IMR-90 (cell line): ENCODE measurements around the gene DDAH2. TPM values are rescaled to one million over a fixed set of nuclear protein-coding genes. Genes with fewer than 3 reads are reported as not detected.
A peak's percentile ranks its signal among the peaks of the same experiment; 100 is the strongest.

Experiments
- ATAC-seq: fragments of 200-7000 bp; cut with Tn5 transposase; 2 replicates; pipeline ENCODE4 v1.9.1; 2020; ENCODE audit warnings: low read depth, mild to moderate bottlenecking, moderate library complexity
- BruUV-seq: library from RNA; stranded (reverse); fragments of 400-500 nt; replicated peaks from 2 replicates; lab custom pipeline; 2021; lab: Mats Ljungman, UMichigan
- CTCF ChIA-PET: fragments of 300-600 bp; formaldehyde crosslinking; extraction: SDS; loops from one replicate; lab custom pipeline; 2021; ENCODE audit warnings: antibody characterized with exemption; lab: Yijun Ruan, JAX
- POLR2A ChIA-PET: fragments of 300-600 bp; sonication (Branson Sonifier 250); formaldehyde crosslinking; loops from one replicate; lab custom pipeline; 2022; ENCODE audit warnings: antibody characterized with exemption; ENCODE audit not compliant: unreplicated experiment; lab: Charles Lee
- DNase-seq: peaks from one replicate; pipeline ENCODE4 v3.0.0; 2013
- H2AFZ ChIP-seq: replicated peaks from 2 replicates; pipeline ENCODE3; 2013; ENCODE audit warnings: low read length, mild to moderate bottlenecking; ENCODE audit not compliant: poor library complexity
- H2AK5ac ChIP-seq: 2 replicates; pipeline ENCODE4 v1.6.1; 2013; ENCODE audit warnings: low read depth, low read length, inconsistent platforms
- H2AK9ac ChIP-seq: replicated peaks from 2 replicates; pipeline ENCODE3; 2013; ENCODE audit warnings: mild to moderate bottlenecking, low read depth, low read length, moderate library complexity; ENCODE audit not compliant: poor library complexity
- H2BK120ac ChIP-seq: 2 replicates; pipeline ENCODE4 v1.6.1; 2013; ENCODE audit warnings: low read depth, low read length, inconsistent platforms
- H2BK15ac ChIP-seq: 3 replicates; pipeline ENCODE4 v1.6.1; 2013; ENCODE audit warnings: low read depth, low read length, inconsistent platforms
- H2BK20ac ChIP-seq: 2 replicates; pipeline ENCODE4 v1.6.1; 2013; ENCODE audit warnings: low read depth, mild to moderate bottlenecking, inconsistent platforms, low read length, moderate library complexity
- H2BK5ac ChIP-seq: 2 replicates; pipeline ENCODE4 v1.6.1; 2013; ENCODE audit warnings: mild to moderate bottlenecking, low read depth, low read length, inconsistent platforms; ENCODE audit not compliant: poor library complexity, severe bottlenecking
- H3K14ac ChIP-seq: replicated peaks from 2 replicates; pipeline ENCODE4 v1.6.1; 2013; ENCODE audit warnings: low read depth, low read length, inconsistent platforms
- H3K18ac ChIP-seq: 2 replicates; pipeline ENCODE4 v1.6.1; 2013; ENCODE audit warnings: low read depth, low read length, control low read depth
- H3K23ac ChIP-seq: 2 replicates; pipeline ENCODE4 v1.6.1; 2013; ENCODE audit warnings: low read depth, low read length, inconsistent platforms
- H3K27ac ChIP-seq: 2 replicates; pipeline ENCODE4 v1.5.1; 2013; ENCODE audit warnings: mild to moderate bottlenecking, control low read depth, low read length; ENCODE audit not compliant: insufficient read depth
- H3K27me3 ChIP-seq: 2 replicates; pipeline ENCODE4 v1.6.1; 2013; ENCODE audit warnings: low read length; ENCODE audit not compliant: control insufficient read depth, insufficient read depth
- H3K36me3 ChIP-seq: 2 replicates; pipeline ENCODE4 v1.6.1; 2013; ENCODE audit warnings: low read length, mixed read lengths; ENCODE audit not compliant: control insufficient read depth, insufficient read depth
- H3K4ac ChIP-seq: 2 replicates; pipeline ENCODE4 v1.6.1; 2013; ENCODE audit warnings: low read depth, low read length, inconsistent platforms
- H3K4me1 ChIP-seq: 2 replicates; pipeline ENCODE4 v1.6.1; 2013; ENCODE audit warnings: low read length, mixed read lengths; ENCODE audit not compliant: control insufficient read depth, insufficient read depth
- H3K4me2 ChIP-seq: 2 replicates; pipeline ENCODE4 v1.6.1; 2013; ENCODE audit warnings: low read depth, mild to moderate bottlenecking, control low read depth, low read length, moderate library complexity
- H3K4me3 ChIP-seq: 2 replicates; pipeline ENCODE4 v1.5.1; 2013; ENCODE audit warnings: low read depth, mild to moderate bottlenecking, control low read depth, low read length, moderate library complexity; ENCODE audit not compliant: insufficient read depth
- H3K56ac ChIP-seq: 2 replicates; pipeline ENCODE4 v1.6.1; 2013; ENCODE audit warnings: low read length, inconsistent platforms; ENCODE audit not compliant: insufficient read depth; ENCODE audit errors: extremely low read depth
- H3K79me1 ChIP-seq, 2 experiments: 2 replicates each; pipeline ENCODE4 v1.6.1; 2013; ENCODE audit warnings: low read length in 2 of 2, inconsistent platforms in 1 of 2, low read depth in 1 of 2
- H3K9ac ChIP-seq: 2 replicates; pipeline ENCODE4 v1.6.1; 2013; ENCODE audit warnings: low read depth, low read length, control low read depth
- H3K9me1 ChIP-seq: 2 replicates; pipeline ENCODE4 v1.6.1; 2013; ENCODE audit warnings: low read length, inconsistent platforms; ENCODE audit not compliant: insufficient read depth
- H3K9me3 ChIP-seq: 2 replicates; pipeline ENCODE4 v1.6.1; 2013; ENCODE audit warnings: low read length; ENCODE audit not compliant: control insufficient read depth, insufficient read depth
- H4K20me1 ChIP-seq: 2 replicates; pipeline ENCODE4 v1.6.1; 2013; ENCODE audit warnings: low read length, inconsistent platforms; ENCODE audit not compliant: insufficient read depth
- H4K5ac ChIP-seq: 2 replicates; pipeline ENCODE4 v1.6.1; 2013; ENCODE audit warnings: mild to moderate bottlenecking, low read depth, low read length, control low read depth
- H4K8ac ChIP-seq, 2 experiments: 2 replicates each; pipeline ENCODE4 v1.6.1; 2013; ENCODE audit warnings: low read depth in 2 of 2, low read length in 2 of 2, control low read depth in 1 of 2, inconsistent platforms in 1 of 2
- H4K91ac ChIP-seq: 2 replicates; pipeline ENCODE4 v1.6.1; 2013; ENCODE audit warnings: low read depth, low read length, inconsistent platforms; ENCODE audit not compliant: insufficient read depth
- CEBPB ChIP-seq: IDR thresholded peaks from 2 replicates; pipeline ENCODE4 v1.6.1; 2012; ENCODE audit warnings: low read depth, low read length, improper control_type of control experiment
- FOS ChIP-seq: fragments of 150-350 bp; IDR thresholded peaks from 2 replicates; pipeline ENCODE4 v1.6.1; 2016; ENCODE audit warnings: low read depth, low read length
- RCOR1 ChIP-seq: IDR thresholded peaks from 2 replicates; pipeline ENCODE4 v1.6.1; 2012; ENCODE audit warnings: mild to moderate bottlenecking, low read length, improper control_type of control experiment; ENCODE audit not compliant: insufficient replicate concordance
- SMC3 ChIP-seq: fragments of 150-350 bp; IDR thresholded peaks from 2 replicates; pipeline ENCODE4 v1.6.1; 2016; ENCODE audit warnings: low read depth, mild to moderate bottlenecking, antibody characterized with exemption, low read length, moderate library complexity
- WGBS, 2 experiments: methylation state at CpG; one replicate each; pipeline versions ENCODE4 v1.1.5 to v1.1.7; 2013; ENCODE audit warnings: missing lambda C conversion rate in 2 of 2; ENCODE audit not compliant: insufficient read length in 1 of 2; ENCODE audit errors: extremely low coverage in 2 of 2; 5-methylcytosine and 5-hydroxymethylcytosine counted together
- dilution Hi-C: fragments of 300-500 bp; cut with HindIII; formaldehyde crosslinking; loops from one replicate; pipeline ENCODE4 v1.14.3; 2018; ENCODE audit warnings: low sequenced_read_pairs; ENCODE audit not compliant: unreplicated experiment
- in situ Hi-C: fragments of 300-500 bp; cut with MboI; formaldehyde crosslinking; loops from 3 replicates; pipeline ENCODE4 v1.14.3; 2019; ENCODE audit warnings: low sequenced_read_pairs, inconsistent platforms, mixed read lengths
- intact Hi-C: fragments of 100-400 bp; cut with micrococcal nuclease; formaldehyde crosslinking; loops from 2 replicates; pipeline ENCODE4 v1.10.0; 2022
- polyA plus RNA-seq, 3 experiments: library from polyadenylated mRNA; depleted of rRNA; stranded (reverse); fragments of >200 nt; gene quantifications; 2 replicates each; pipeline ENCODE4 v1.2.3, GENCODE V29; 2012; ENCODE audit warnings: low replicate concordance in 1 of 3
- total RNA-seq: library from RNA; depleted of rRNA; stranded (reverse); fragments of >200 nt; gene quantifications from 2 replicates; pipeline ENCODE4 v1.2.3, GENCODE V29; 2012
- TF ChIP-seq, protein P1 (sequence below): conservative IDR thresholded peaks from 2 replicates; pipeline ENCODE4 v1.5.1; 2012; ENCODE audit warnings: mild to moderate bottlenecking, low read depth, low read length, improper control_type of control experiment

The DDAH2 gene
- total and polyA plus RNA-seq, 2 of the 4 experiments (the other 2 are of a cell fraction) = 40.7 to 57.9 TPM

DNA sequence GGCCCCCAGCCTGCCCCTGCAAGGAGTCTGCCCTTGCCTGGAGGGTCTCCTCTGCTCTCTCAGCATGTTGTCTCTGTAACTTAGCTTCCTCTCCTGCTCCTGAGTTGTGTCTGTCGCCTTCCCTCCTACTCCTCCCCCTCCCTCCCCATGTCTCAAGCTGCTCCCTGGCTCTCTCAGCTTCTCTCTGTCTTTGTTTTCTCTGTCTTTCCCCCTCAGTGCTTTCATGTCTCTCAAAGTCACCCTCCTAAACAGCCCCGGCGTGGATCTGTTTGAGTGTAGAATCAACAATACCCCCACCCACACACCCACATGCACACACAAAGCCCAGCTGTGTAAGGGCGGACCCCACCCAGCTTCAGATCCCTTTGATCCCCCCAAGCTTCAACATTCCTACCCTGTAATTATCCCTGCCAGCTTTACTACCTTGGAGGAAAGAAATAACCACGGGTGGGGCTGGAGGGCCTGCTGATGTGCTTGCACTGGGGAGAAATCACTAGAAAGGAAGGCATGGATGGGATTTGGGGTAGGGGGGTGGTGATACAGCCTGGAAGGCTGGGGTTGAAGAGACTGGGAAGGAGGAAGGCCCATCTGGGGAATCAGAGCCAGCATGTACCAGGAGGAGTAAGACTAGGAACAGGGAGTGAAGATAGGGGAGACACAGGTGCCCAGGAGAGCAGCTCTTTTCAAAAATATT, 15.0 kb downstream of the DDAH2 start:
- Histone ChIP-seq H3K9me1 (no peaks in the 10 kb centered on the region), H3K4ac (no peak overlapping the region), H3K14ac (no peak overlapping the region), H3K36me3 (no peaks in the 10 kb centered on the region), H3K79me1 (no peaks in the 10 kb centered on the region), H4K5ac (no peak overlapping the region), H3K56ac (no peak overlapping the region), H4K8ac (no peak overlapping the region), H3K27ac (no peak overlapping the region), H3K4me1 (no peaks in the 10 kb centered on the region), H3K9me3 (no peaks in the 10 kb centered on the region), H2AK9ac (no peak overlapping the region), H2BK15ac (no peak overlapping the region), H2BK20ac (no peak overlapping the region), H4K20me1 (no peaks in the 10 kb centered on the region; the same call in 1 of the 2 replicates), H3K9ac (no peak overlapping the region), H3K23ac (peak overlapping the region; percentile 59; the same call in 1 of the 2 replicates), H3K4me2 (no peak overlapping the region), H4K91ac (no peak overlapping the region), H2AFZ (no peak overlapping the region), H3K18ac (no peak overlapping the region), H2BK120ac (no peak overlapping the region), H3K4me3 (no peak overlapping the region), H2BK5ac (no peak overlapping the region), H2AK5ac (no peak overlapping the region), H3K27me3 (peaks cover 37% of the 10 kb centered on the region)
- BruUV-seq = no TSS peak
- CTCF ChIA-PET = no interaction called here
- ATAC-seq = 0 out of 2 replicates have a peak, but pooled peaks have one; percentile 17
- intact Hi-C loops (no loop called here), dilution Hi-C loops (no loop called here), in situ Hi-C loops (no loop called here)
- 20% methylated on average over 1 of the region's 5 CpGs; no CpG with 5 or more reads in 1 of the 2 experiments for WGBS, 2 experiments
- no peak for DNase-seq
- no peak for TF ChIP-seq SMC3
- no peak for TF ChIP-seq RCOR1
- no peak for TF ChIP-seq FOS
- TF ChIP-seq, protein P1, sequence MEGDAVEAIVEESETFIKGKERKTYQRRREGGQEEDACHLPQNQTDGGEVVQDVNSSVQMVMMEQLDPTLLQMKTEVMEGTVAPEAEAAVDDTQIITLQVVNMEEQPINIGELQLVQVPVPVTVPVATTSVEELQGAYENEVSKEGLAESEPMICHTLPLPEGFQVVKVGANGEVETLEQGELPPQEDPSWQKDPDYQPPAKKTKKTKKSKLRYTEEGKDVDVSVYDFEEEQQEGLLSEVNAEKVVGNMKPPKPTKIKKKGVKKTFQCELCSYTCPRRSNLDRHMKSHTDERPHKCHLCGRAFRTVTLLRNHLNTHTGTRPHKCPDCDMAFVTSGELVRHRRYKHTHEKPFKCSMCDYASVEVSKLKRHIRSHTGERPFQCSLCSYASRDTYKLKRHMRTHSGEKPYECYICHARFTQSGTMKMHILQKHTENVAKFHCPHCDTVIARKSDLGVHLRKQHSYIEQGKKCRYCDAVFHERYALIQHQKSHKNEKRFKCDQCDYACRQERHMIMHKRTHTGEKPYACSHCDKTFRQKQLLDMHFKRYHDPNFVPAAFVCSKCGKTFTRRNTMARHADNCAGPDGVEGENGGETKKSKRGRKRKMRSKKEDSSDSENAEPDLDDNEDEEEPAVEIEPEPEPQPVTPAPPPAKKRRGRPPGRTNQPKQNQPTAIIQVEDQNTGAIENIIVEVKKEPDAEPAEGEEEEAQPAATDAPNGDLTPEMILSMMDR = no peak
- TF ChIP-seq CEBPB = no peak
- POLR2A ChIA-PET = no interaction called here
